ENCODE measurements around the gene SIRT2. TPM values are rescaled to one million over a fixed set of nuclear protein-coding genes. Genes with fewer than 3 reads are reported as not detected.

The SIRT2 gene
- total and polyA plus RNA-seq, 12 donors, result 46.4 to 145 (median 67.9) TPM

GRCh38 chr19:38911388-38912001 is 12.1 kb upstream of the SIRT2 start:
- intact Hi-C loops (cut with DNase I), result loop anchor here (10.0 kb wide), 2 partner anchors 277 to 287 kb away; no protein-coding TSS in a partner anchor
- no peak for TF ChIP-seq CTCF (IDR thresholded peaks at IDR 0.05)
- Histone ChIP-seq H3K36me3 (replicated peaks in 1 of 2) (peaks cover 0 to 7% of the 10 kb centered on the region in 2 donors), H3K9me3 (replicated peaks in 1 of 3) (no peaks in the 10 kb centered on the region), H3K4me3 (no peak overlapping the region), H3K27ac (no peak overlapping the region), H3K4me1 (replicated peaks in 1 of 2) (no peaks in the 10 kb centered on the region), H3K27me3 (no peaks in the 10 kb centered on the region)
- WGBS, 4 donors, result 52 to 94% (median 69%) methylated on average over 3 to 16 of the region's 16 CpGs
- no peak for DNase-seq

GRCh38 chr19:38910488-38910887 is 11.1 kb upstream of the SIRT2 start:
- Histone ChIP-seq H3K27me3 (no peaks in the 10 kb centered on the region), H3K4me1 (replicated peaks in 1 of 2) (no peaks in the 10 kb centered on the region), H3K27ac (no peak overlapping the region), H3K4me3 (no peak overlapping the region), H3K9me3 (replicated peaks in 1 of 3) (no peaks in the 10 kb centered on the region), H3K36me3 (replicated peaks in 1 of 2) (peaks cover 0 to 15% of the 10 kb centered on the region in 2 donors)
- no peak for DNase-seq
- 93 to 97% (median 96%) methylated on average over 9 to 12 of the region's 12 CpGs for WGBS, 4 donors
- TF ChIP-seq CTCF (IDR thresholded peaks at IDR 0.05) (no peak), POLR2A (IDR thresholded peaks at IDR 0.05) (no peak)
- intact Hi-C loops (cut with DNase I), result loop anchor here (10.0 kb wide), 2 partner anchors 276 to 286 kb away; no protein-coding TSS in a partner anchor

DNA sequence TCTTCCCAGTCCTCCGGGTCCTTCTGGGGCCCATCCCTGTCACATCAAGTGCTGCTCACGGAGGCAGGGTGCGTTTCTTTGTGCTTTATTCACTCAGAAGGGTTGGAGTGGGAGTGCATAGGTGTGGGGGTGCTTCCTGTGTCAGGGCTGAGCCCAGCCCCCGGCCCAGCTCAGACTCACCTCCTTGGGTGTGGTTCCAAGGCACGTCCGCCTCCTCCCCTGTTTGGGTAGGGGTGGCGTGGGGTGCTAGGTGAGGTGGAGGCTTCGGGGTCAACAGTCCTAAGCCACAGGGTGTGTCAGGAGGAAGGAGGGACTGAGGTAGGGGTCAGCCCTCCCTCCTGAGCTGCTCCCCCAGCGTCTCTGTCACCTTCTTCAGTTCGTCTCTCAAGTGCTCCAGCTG is 9.5 kb upstream of the SIRT2 start:
- H3K27ac ChIP-seq, result no peak overlapping the region
- no peak overlapping the region for H3K4me3 ChIP-seq
- no peaks in the 10 kb centered on the region for H3K4me1 ChIP-seq (replicated peaks in 1 of 2)
- TF ChIP-seq POLR2A (IDR thresholded peaks at IDR 0.05) (no peak), CTCF (IDR thresholded peaks at IDR 0.05) (no peak)
- no peaks in the 10 kb centered on the region for H3K27me3 ChIP-seq
- WGBS, 4 donors, result 87 to 88% (median 87%) methylated on average over 6 to 10 of the region's 10 CpGs
- intact Hi-C loops (cut with DNase I), result no loop called here
- peaks cover 0 to 26% of the 10 kb centered on the region in 2 donors for H3K36me3 ChIP-seq (replicated peaks in 1 of 2)
- no peaks in the 10 kb centered on the region for H3K9me3 ChIP-seq (replicated peaks in 1 of 3)
- DNase-seq, result no peak

DNA sequence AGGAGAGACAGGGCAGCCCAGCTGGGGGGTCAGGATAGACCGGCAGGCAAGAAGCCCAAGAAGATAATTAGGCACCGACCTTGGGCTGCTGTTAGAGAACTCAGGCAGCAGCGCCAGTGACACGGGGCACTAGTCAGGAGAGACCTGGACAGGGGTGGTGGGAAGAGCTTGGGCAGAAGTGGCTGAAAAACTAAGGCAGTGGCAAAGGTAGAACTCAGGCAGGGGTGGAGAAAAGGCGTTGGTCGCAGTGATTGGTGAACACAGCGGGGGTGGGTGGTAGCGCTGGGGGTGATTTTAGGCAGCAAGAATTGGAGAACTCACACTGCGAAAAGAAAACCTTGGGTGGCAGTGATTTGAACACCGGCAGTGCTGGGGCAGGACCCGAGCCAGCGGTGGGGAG is 8.3 kb upstream of the SIRT2 start:
- H3K36me3 ChIP-seq (replicated peaks in 1 of 2), result peaks cover 0 to 26% of the 10 kb centered on the region in 2 donors
- WGBS, 4 donors, result 94 to 97% (median 95%) methylated on average over 12 of the region's 12 CpGs
- H3K27ac ChIP-seq, result no peak overlapping the region
- H3K4me1 ChIP-seq (replicated peaks in 1 of 2), result no peaks in the 10 kb centered on the region
- no peak for TF ChIP-seq POLR2A (IDR thresholded peaks at IDR 0.05)
- no peak for TF ChIP-seq CTCF (IDR thresholded peaks at IDR 0.05)
- no peak for DNase-seq
- H3K27me3 ChIP-seq, result no peaks in the 10 kb centered on the region
- H3K9me3 ChIP-seq (replicated peaks in 1 of 3), result no peaks in the 10 kb centered on the region
- H3K4me3 ChIP-seq, result no peak overlapping the region
- intact Hi-C loops (cut with DNase I), result no loop called here
